HG02763 (cell line): ENCODE measurements around the gene EME2.
"Not testable (repeated sequence)": the region's sequence is repeated elsewhere in the genome, so short reads cannot be mapped to it uniquely, and the experiment has no call there.

ENCODE experiments used
- ATAC-seq: cut with Tn5 transposase; IDR thresholded peaks from one replicate; pipeline ENCODE4 v1.9.1; 2021; ENCODE audit warnings: mild to moderate bottlenecking, moderate library complexity; ENCODE audit not compliant: unreplicated experiment

Gene EME2

DNA sequence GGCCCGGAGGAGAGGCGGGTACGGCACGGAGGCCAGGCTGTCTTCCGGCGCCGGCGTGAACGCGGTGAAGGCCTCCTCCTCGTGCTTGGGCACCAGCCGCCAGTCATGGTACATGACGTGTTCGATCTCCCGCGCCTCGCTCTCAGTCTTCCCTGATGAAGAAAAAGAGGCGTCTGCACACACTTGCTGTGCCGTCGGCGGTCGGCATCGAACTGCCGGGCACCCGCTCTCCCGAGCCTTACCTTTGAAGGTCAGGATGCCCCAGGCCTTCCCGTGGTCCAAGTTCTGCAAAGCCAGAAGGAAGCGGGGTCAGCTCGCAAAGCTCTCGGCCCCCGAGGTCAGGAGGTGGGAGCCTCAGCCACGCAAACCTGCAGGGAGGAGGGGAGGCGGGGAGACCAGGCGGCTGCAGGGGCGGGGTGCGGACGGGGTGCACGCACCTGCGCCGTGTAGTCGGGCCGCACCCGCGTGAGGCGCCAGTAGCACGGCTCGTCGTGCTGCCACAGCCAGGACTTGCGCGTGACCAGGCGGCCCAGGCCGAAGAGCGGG, at the start of gene EME2:
Gene EME2, plus strand, starts transcription at position 449 of the 546 bp plus-strand sequence. CDS start 418 bp downstream, outside the sequence.
- ATAC-seq: peak; percentile 7

DNA sequence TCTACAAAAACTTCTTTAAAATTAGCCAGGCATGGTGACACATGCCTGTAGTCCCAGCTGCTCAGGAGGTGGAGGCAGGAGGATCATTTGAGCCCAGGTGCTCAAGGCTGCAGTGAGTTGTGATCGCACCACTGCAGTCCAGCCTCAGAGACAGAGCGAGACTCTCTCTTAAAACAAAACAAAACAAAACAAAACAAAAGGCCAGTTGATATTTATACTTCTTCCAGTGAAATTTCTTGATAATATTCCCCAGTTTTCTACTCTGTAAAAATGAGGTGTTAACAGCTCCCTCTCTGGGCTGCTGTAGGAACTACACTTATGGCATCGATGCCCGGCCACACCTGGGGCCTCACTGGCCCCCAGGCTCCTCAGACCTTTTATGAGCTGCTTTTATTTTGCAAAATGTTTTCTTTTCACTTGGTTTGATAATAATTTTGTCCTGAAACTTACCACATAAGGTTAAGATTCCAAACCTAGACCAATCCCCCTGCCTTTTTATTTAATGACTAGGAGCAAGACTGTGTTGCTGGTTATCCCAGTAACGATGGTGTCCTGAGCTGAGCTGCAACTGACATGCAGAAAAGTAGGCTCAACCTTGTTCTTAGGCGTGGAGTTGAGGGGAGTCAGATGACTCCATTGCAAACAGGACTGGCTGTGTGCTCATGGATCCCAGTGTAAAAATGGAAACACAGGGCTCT, 49.0 kb upstream of the EME2 start:
- no peak for ATAC-seq

DNA sequence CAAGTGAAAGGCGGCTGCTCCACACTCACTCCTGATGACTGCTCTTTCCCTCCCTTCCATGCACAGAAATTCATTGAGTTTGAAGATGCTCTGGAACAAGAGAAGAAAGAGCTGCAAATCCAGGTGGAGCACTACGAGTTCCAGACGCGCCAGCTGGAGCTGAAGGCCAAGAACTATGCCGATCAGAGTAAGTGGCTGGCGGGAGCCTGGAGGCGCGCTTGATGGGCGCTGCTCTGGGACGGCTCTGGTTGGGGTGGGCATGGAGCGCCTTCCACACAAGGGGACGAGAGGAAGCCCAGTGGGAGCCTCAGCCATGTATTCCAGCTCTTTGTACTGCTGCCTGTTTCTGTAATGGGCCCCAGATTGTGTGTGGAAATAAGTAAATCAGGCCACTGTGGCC, 48.1 kb upstream of the EME2 start:
- ATAC-seq: no peak

DNA sequence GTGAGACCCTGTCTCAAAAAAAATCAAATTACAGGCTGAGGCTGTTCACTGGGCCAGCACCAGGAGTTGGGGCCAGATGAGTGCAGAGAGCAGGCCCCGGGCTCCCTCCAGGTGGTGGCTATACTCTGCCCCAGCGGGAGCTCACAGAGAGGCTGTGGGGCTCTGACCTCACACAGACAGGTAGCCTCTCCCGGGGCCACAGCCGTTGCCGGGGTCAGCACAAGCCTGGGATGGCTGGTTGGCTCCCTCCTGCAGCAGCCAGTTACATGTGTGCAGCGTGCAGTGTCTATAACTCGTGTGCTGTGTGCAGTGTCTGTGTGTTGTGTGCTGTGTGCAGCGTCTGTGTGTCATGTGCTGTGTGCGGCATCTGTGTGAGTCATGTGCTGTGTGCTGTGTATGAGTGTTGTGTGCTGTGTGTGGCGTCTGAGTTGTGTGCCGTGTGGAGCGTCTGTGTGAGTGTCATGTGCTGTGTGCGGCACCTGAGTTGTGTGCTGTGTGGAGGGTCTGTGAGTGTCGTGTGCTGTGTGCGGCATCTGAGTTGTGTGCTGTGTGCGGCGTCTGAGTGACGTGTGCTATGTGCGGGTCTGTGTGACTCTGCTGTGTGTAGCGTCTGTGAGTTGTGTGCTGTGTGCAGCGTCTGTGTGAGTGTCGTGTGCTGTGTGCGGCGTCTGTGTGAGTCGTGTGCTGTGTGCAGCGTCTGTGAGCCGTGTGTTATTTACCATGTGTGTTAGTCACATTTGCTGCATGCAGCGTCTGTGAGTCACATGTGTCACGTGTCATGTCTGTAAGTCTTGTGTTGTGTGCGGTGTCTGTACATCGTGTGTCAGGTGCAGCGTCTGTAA, 45.7 kb upstream of the EME2 start:
- ATAC-seq: no peak

DNA sequence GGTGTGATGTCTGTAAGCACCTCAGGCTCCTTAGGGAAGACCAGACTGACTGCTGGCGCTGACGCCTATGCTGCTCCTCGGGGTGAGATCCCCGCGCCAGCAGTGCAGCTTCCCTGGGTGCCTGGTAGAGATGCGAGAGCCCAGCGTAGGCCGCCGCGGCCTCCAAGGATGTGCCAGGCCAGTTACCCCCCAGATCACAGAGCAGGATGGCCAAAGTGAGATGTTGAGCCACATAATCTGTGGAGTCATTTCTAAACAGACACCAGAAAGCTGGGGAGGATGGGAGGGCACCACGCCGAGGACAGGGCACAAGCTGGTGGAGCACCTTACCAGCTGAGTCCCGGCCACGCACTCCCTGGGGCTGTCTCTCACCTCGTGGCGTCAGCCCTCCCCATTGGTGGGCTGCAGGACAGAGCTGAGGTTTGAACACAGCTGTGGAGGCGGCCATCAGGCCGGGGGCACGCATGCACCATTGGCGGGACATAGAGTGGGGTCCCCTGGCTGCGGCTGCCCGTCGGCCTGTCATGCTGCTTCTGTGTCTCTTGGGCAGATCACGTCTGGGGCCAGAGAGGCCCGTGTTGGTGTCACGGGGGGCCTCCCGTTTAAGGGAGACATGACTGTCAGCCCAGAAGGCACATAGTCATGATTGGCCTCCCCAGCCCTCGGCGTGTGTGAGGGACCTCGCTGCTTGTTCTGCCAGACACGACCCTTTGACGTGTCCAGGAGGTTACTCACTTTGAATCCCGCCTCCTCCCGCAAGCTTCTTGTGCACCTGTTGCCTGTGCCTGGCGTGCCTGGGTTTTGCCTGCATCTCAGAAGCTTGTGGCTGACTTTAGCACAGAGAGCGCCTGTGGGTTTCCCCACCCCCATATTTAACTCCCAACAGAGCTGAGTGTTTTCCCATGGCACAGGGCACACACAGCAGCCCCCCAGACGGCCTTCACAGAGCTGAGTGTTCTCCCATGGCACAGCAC, 44.7 kb upstream of the EME2 start:
- ATAC-seq: no peak

GRCh38 chr16:1729026-1729425, 43.6 kb upstream of the EME2 start:
- ATAC-seq: no peak

DNA sequence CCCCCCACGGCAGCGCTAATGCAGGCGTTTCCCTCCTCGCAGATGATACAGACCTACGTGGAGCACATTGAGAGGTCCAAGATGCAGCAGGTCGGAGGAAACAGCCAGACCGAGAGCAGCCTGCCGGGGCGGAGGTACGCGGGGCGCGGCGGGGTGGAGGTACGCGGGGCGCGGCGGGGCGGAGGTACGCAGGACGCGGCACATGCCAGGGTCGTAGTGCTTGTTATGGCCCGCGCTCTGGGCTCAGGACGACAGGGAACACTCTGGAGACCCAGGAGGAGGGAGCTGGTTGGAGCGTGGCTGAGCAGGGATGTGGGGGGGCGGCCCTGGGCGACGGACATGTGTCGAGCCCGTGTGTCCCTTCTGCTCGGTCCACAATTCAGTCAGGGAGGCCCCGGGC, 43.2 kb upstream of the EME2 start:
- no peak for ATAC-seq

DNA sequence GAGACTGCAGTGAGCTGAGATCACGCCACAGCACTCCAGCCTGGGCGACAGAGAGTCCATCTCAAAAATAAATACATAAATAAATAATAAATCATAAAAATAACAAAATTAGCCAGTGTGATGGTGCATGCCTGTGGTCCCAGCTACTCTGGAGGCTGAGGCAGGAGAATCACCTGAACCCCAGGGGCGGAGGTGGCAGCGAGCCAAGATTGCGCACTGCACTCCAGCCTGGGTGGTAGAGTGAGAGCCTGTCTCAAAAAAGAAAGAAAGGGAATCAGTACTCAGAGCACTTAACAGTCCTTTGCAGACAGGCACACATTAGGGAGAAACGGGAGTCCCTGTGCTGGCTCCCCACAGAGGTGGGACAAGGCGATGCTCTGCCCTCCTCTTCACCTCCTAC, 41.5 kb upstream of the EME2 start:
- no peak for ATAC-seq

GRCh38 chr16:1731603-1732002, 41.0 kb upstream of the EME2 start:
- no peak for ATAC-seq

DNA sequence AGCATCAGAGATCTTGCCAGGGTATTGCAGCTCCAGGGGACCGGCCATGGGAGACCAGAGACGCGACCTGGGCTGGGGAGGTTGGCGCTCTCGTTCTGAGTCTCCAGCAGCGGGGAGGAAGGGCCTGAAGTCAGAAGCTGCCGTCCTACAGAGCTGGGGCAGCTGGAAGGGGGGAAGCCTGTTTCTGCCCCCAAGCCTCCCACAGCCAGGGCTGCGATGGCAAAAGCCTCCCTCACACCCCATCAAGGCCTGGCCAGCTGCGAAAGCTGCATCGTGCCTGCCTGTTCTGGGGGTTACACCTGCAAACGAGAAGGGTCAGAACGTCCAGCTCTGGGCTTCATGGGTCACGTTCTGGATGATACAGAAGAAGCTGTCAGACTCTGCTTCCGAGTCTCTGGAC, 40.5 kb upstream of the EME2 start:
- ATAC-seq: no peak

DNA sequence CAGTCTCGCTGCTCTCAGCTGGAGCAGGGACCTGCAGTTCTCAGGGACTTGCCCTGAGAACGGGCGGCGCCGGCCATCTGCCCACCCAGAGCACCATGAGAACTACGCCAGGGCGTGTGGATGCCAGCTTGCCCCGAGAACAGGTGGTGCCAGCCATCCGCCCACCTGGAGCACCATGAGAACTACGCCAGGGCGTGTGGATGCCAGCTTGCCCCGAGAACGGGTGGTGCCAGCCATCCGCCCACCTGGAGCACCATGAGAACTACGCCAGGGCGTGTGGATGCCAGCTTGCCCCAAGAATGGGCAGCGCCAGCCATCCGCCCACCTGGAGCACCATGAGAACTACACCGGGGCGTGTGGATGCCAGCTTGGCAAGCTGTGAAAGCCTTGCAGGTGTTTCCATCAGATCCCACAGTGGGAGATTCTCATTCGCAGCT, 40.0 kb upstream of the EME2 start:
- ATAC-seq: not testable (repeated sequence)

DNA sequence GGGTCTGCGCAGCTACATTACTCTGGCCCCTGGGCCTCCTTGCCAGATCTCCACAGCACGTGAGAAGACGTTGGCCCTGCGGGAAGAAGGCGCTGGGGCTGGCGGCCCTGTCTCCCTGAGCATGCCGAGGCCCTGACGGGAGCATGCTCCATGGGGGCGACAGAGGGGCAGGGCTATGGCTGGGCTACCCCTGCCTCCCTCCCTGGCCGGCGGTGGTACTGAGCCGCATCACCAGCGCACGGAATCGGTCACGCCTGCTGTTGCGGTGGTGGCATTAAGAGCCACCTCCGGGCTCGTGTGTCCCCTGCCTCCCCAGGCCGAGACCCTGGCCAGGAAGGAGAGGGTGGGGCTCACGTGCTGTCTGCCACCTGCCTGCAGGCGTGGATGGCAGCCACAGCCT, 38.5 kb upstream of the EME2 start:
- ATAC-seq: no peak

- ATAC-seq: no peak
Observed at GRCh38 chr16:1734816-1735215, 37.8 kb upstream of the EME2 start.

GRCh38 chr16:1740234-1740633, 32.4 kb upstream of the EME2 start:
- no peak for ATAC-seq

DNA sequence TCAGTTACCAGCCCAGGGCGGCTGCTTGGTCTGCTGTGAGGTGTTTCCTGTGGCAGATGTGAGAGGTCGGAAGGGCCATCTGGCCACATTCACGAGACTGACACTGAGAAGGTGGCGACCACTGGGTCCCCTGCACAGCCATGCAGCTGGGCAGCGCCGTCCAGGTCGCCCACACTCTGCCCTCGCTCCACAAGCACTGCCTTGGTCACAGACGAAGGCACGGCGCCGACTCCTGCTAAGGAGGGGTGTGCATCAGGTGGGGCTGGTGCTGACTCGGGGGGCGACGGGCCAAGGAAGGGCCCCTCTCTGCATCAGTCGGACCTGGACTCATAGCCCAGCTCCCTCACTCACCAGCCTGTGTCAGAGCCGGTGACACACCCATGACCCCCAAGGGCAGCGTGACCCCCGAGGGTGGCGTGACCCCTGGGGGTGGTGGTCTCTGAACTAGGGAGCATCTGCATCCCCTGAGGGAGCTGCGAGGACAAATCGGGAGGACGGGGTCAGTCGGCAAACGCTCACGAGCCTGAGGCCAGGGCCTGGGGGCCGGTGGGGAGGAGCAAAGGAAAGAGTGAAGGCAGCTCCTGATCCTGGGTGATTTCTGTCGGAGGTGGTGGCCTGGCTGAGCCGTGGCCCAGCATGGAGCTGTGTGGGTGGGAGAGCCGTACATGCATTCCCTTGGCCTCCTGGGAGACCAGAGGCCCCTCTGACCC, 31.7 kb upstream of the EME2 start:
- ATAC-seq: no peak

DNA sequence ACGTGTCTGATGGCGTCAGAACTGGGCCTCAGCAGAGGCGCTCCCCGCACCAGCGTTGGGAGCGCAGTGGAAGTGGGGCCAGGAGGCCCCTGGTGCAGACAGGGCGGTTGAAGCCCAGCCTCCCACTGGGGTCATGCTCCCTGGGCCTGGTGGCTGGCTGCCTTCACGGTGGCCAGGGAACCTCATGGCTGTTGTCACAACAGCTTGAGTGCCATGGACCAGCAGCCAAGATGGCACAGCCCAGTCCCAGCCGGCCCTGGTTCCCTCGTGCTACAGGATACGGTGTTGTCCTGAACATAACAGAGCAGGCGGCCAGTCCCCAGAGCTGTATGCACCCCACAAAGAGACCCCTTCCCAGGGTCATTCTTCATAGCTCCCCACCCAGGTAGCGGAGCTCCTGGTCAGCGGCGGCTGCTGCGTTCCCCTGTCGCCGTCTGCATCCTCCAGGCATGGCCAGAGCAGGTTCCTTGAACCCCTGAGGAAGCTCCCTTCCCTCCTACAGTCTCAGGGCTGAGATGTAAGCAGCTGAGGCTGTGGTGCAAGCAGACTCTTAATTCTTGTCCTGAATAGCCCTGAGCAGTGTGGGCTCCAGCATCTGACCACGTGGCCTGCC, 31.0 kb upstream of the EME2 start:
- ATAC-seq: no peak

GRCh38 chr16:1743376-1744337, 29.0 kb upstream of the EME2 start:
- no peak for ATAC-seq

DNA sequence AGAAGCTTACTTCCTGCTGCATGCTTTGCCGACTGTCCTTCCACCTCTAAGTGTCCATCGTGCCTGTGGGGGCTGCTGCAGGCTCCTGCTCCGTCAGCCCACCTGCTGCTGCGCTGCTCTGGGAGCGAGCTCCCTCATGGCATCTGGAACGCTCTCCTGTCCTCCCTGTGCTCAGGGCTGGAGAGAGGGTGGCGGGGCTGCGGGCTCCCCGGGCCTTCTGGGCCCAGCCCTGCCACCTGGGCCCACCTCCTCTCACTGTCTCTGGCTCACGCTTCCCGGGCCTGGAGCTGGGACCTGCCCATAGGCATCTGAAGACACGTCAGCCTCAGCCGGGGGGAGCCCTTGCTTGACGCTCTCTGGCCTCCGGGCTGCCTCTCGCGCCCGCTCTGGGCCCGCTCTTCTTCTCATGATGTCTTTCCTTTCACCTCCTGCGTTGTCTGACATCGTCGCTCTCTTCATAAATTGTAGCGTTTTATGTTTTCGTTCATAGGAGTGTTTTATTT, 28.2 kb upstream of the EME2 start:
- ATAC-seq: no peak
